Measurements from ENCODE around the gene KRT15.

The KRT15 gene

DNA sequence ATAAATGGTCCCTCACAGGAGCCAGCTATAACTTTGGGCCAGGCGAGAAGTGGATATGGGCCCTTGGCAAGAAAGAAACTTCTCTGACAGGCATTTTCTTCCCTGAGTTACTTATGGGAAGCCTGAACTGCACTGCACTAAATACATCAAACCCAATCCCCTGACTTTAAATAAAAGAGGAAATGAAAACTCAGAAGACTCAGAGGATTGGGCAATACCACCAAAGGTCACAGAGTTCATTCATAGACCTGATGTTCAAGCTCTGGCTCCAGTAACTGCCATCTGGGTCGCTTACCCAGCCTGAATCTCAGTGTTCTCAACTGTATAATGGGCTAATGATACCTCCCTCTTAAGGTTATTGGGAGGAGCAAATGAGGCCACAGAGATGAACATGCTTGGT, 38.6 kb downstream of the KRT15 start:
- DNase-seq (ENCODE audit: low read depth): no peak

GRCh38 chr17:41478237-41478636, 40.5 kb downstream of the KRT15 start:
- DNase-seq (ENCODE audit: low read depth): no peak

- no peak for DNase-seq (ENCODE audit: low read depth)
Measured at GRCh38 chr17:41476866-41477815, 41.5 kb downstream of the KRT15 start.

- no peak for DNase-seq (ENCODE audit: low read depth)
Measured at GRCh38 chr17:41475421-41475820, 43.3 kb downstream of the KRT15 start.

GRCh38 chr17:41474863-41475262, 43.8 kb downstream of the KRT15 start:
- DNase-seq (ENCODE audit: low read depth): no peak

DNA sequence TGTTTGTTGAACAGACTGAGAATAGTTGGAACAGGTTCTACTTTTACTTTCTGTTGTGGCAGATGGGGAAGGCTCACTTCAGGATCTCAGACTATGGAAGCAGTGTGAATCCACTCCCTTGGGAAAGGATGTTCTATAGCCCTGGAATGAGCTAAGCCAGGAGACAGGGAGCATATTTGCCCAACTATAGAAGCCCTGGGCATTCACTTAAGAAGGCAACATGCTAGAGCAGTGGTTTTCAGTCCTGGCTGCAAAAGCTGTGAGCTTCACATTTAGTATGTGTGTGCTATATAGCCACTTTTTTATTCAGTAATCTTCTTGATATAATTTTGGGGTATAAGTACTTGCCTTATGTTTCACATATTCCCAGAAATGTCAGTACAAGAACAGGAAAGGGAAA, 50.3 kb downstream of the KRT15 start:
- DNase-seq (ENCODE audit: low read depth): no peak

DNA sequence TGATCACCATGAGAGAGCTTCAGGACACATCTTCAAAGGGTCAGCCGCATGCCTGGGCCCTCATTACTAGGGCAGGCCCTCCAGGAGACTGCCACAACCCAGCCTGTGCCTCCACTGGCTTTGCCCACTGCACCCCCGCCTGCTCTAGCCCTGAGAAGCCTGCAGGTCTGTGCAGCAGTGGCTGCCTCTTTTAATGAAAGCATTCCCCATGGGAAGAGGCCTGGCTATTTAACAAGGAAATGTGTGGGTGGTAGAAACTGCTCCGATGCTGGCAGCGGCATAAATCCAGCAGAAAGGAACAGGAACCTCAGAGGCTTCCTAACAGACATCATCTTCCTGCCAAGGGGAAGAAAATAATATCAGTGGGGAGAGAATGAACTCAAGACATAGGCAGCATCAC, 51.1 kb downstream of the KRT15 start:
- no peak for DNase-seq (ENCODE audit: low read depth)

- no peak for DNase-seq (ENCODE audit: low read depth)
Measured at GRCh38 chr17:41466988-41467387, 51.7 kb downstream of the KRT15 start, which contains the start of gene KRT32. KRT32 (minus strand) TSS chr17:41467386; CDS start chr17:41467325, 61 bp downstream.

DNA sequence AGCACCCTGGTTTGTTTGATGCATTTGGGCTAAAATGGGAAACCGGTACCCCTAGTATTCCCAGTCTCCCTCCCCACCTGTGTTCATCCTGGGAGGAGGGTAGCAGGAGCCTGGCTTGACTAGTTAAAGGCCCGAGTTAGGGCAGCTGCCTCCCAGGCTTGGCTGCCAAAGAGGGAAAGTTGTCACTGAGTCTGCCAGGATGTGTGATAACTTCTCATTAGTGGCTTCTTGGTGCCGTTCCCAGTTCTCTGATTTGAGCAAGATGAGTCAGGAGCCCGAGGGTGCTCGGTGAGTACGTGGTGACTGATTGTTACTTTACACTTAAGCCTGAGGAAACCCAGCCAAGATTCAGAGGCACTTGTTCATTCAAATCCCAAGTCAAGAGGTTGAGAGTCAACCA, 54.0 kb downstream of the KRT15 start:
- DNase-seq (ENCODE audit: low read depth): no peak

- DNase-seq (ENCODE audit: low read depth): no peak
Measured at GRCh38 chr17:41464173-41464572, 54.5 kb downstream of the KRT15 start.

DNA sequence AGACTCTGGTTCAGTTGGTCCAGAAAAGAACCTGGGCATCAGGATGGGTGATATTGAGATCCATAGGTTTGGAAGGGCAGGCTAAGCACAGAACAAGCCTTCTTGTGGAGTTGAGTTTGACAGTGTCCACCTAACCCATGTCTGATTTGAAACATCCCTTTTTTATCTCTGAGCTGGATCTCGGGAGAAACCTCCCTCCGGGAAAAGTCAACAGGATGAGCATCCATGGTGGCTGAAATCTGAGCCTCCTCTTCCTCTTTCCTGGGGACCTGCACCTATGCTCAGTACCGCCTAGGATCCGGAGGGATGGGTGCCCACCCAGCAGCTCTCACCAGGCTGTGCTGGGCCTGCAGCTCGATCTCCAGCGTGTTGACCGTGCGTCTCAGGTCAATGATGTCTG, 54.9 kb downstream of the KRT15 start:
- DNase-seq (ENCODE audit: low read depth): no peak
